Activated naive CD8-positive, alpha-beta T cell treated with anti-CD3 and anti-CD28 coated beads, Interleukin-2, amount 50 U/mL, for 24 hours (primary cell): ENCODE measurements around the gene NBDY.

ENCODE experiments used
- ATAC-seq: fragments of 150-1000 bp; cut with Tn5 transposase; one replicate; pipeline ENCODE4 v1.10.0; 2021
- DNase-seq: peaks from one replicate; pipeline ENCODE4 v3.0.0; 2021
- H3K27ac Mint-ChIP-seq: one replicate; pipeline ENCODE4 v1.8.0; 2021; ENCODE audit warnings: mild to moderate bottlenecking, mixed read lengths
- H3K27me3 Mint-ChIP-seq: one replicate; pipeline ENCODE4 v1.8.0; 2021; ENCODE audit warnings: mixed read lengths
- H3K36me3 Mint-ChIP-seq: one replicate; pipeline ENCODE4 v1.8.0; 2021; ENCODE audit warnings: low read depth, mixed read lengths
- H3K4me1 Mint-ChIP-seq: one replicate; pipeline ENCODE4 v1.8.0; 2021; ENCODE audit warnings: mixed read lengths
- H3K4me3 Mint-ChIP-seq: one replicate; pipeline ENCODE4 v1.8.0; 2021; ENCODE audit warnings: mild to moderate bottlenecking, moderate library complexity, mixed read lengths
- H3K9me3 Mint-ChIP-seq: one replicate; pipeline ENCODE4 v1.8.0; 2021; ENCODE audit warnings: mixed read lengths

NBDY gene

DNA sequence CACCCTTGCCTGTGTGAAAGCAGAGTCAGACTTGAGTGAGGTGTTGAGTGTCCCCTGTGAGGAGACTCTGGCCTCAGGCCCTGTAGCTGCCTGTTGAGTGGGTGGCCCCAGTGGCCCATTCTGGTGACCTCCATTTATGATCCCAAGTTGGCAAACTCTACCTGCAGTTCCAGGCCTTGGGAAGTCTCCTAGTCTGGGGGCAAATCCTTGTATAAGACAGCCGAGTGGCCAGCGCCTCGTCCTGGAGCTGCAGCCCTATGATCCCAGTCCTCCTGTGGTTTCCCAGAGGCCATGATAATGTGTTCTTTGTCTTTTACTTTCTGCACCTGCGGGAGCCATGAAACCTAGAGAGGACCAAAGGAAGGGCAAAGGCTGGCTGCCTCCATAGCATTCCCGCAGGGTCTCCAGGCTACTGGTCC is 58.7 kb downstream of the NBDY start:
- no peak overlapping the region for H3K27ac Mint-ChIP-seq
- no peak for DNase-seq

DNA sequence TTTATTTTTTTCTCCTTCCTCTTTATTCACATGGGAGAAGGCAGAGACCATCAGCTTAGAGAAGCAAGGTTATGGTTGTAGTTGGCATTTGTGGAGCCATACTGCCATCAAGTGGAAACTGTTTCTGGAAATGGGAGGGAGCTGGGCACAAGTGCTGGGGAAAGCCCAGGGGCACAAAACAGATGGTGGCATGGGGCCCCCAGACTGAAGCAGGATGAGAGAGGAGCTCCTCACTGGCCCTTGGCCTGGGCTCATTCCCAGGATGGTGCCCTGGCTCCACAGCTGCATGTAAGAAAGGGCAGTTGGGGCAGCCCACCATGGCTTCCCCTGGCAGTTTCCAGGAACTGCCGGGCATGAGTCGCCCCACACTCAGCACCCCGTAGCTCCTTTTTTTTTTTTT is 59.2 kb downstream of the NBDY start:
- no peaks in the 10 kb centered on the region for H3K9me3 Mint-ChIP-seq
- DNase-seq (no peak), ATAC-seq (no peak)
- H3K4me1 Mint-ChIP-seq: peaks cover 20% of the 10 kb centered on the region
- H3K4me3 Mint-ChIP-seq: no peak overlapping the region
- H3K36me3 Mint-ChIP-seq: peaks cover 11% of the 10 kb centered on the region
- no peaks in the 10 kb centered on the region for H3K27me3 Mint-ChIP-seq
- no peak overlapping the region for H3K27ac Mint-ChIP-seq

More for the DNA sequence above, 58.7 kb downstream of the NBDY start:
- no peak for ATAC-seq
- peaks cover 13% of the 10 kb centered on the region for H3K36me3 Mint-ChIP-seq
- H3K27me3 Mint-ChIP-seq: no peaks in the 10 kb centered on the region
- peaks cover 21% of the 10 kb centered on the region for H3K4me1 Mint-ChIP-seq
- no peak overlapping the region for H3K4me3 Mint-ChIP-seq
- no peaks in the 10 kb centered on the region for H3K9me3 Mint-ChIP-seq

DNA sequence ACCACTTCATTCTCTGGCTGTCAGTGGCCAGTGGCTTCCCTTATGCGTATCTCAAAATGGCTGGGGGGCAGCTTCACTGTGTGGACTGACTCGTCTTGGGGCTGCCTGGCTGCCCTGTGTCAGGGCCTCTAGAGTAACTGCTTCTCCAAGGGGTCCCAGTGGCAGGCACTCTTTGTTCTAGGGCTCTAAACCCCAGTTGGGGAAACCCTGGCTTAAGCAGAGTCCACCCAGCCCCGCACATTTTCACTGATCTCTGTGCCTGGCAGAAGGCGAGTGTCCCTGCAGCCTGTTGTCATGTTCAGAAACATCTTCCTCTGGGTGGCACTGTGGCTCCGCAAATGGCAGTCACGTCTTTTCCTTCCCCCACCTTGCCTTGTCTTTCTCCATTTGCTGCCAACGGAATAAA is 59.7 kb downstream of the NBDY start:
- Mint-ChIP-seq H3K36me3 (peaks cover 11% of the 10 kb centered on the region), H3K27me3 (no peaks in the 10 kb centered on the region), H3K9me3 (no peaks in the 10 kb centered on the region), H3K4me3 (no peak overlapping the region), H3K4me1 (peaks cover 20% of the 10 kb centered on the region), H3K27ac (no peak overlapping the region)
- DNase-seq (no peak), ATAC-seq (no peak)

DNA sequence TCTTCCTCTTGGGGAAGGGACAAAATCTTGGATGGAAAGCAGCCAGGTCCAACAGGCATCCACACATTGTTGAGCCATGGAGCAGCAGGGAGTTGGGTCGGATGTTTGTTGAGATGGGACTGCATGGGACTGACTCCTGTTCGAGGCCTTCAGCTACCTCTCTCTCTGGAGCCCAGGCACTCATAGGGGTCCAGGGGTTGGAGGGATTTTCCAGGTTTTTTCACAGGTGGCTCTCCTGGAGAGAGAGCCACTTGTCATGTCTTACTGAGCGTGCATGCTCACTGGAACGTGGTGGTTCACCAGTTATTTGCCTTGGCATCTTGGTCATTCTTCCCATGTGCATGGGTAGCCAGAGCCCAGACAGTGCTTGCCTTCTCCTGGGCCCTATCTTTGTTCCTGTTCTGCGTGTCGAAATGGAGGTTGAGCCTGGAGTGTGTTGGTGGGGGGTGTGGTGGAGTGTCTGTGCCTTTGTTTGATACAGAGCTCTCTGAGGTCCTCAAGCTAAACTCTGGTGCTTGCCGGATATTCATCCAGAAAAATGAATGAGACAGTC is 60.6 kb downstream of the NBDY start:
- H3K4me3 Mint-ChIP-seq: no peak overlapping the region
- DNase-seq (no peak), ATAC-seq (no peak)
- H3K27me3 Mint-ChIP-seq: no peaks in the 10 kb centered on the region
- H3K4me1 Mint-ChIP-seq: peaks cover 20% of the 10 kb centered on the region
- H3K36me3 Mint-ChIP-seq: peaks cover 11% of the 10 kb centered on the region
- H3K27ac Mint-ChIP-seq: no peak overlapping the region
- no peaks in the 10 kb centered on the region for H3K9me3 Mint-ChIP-seq

DNA sequence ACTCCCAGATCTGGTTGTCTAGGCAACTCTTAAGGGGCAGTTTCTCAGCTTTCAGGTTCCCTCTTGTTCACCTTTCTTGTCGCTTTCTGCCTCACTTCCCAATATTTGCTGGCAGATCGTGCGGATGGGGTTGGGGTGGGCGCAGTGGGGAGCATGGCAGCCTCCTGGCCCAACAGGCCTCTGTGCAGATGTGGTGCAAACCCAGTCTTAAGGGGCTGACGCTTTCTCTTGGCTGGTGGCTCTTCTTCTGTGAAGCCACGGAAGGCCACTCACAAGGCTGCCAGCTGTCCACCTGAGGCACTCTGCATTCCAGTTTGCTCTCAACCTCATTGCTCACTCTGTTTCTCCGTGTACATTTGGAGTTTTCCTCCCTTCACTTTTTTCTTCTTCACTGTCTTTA is 61.7 kb downstream of the NBDY start:
- Mint-ChIP-seq H3K27me3 (no peaks in the 10 kb centered on the region), H3K4me3 (no peak overlapping the region), H3K9me3 (no peaks in the 10 kb centered on the region), H3K27ac (no peak overlapping the region), H3K4me1 (peaks cover 20% of the 10 kb centered on the region), H3K36me3 (peaks cover 11% of the 10 kb centered on the region)
- ATAC-seq (no peak), DNase-seq (no peak)

DNA sequence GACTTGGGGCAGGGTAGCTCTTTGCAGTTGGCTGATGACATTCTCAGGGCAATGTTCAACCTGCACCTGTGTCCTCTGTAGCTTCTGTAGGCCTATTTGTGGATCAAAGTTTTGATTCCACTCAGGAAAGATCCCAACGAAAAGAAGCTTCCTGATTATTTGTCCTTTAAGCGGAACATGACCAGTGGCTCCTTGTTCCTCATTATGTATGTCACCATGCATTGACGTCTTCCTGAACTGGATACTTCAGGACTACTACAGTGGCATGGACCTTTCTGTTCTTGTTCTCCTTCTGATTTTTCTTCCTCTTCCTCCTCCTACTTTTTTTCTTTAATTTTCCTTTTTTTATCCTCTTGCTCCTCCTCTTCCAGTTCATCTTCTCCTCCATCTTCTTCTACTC is 62.4 kb downstream of the NBDY start:
- ATAC-seq: no peak
- no peaks in the 10 kb centered on the region for H3K9me3 Mint-ChIP-seq
- H3K36me3 Mint-ChIP-seq: peaks cover 11% of the 10 kb centered on the region
- peaks cover 21% of the 10 kb centered on the region for H3K4me1 Mint-ChIP-seq
- DNase-seq: no peak
- H3K4me3 Mint-ChIP-seq: no peak overlapping the region
- no peaks in the 10 kb centered on the region for H3K27me3 Mint-ChIP-seq
- no peak overlapping the region for H3K27ac Mint-ChIP-seq

DNA sequence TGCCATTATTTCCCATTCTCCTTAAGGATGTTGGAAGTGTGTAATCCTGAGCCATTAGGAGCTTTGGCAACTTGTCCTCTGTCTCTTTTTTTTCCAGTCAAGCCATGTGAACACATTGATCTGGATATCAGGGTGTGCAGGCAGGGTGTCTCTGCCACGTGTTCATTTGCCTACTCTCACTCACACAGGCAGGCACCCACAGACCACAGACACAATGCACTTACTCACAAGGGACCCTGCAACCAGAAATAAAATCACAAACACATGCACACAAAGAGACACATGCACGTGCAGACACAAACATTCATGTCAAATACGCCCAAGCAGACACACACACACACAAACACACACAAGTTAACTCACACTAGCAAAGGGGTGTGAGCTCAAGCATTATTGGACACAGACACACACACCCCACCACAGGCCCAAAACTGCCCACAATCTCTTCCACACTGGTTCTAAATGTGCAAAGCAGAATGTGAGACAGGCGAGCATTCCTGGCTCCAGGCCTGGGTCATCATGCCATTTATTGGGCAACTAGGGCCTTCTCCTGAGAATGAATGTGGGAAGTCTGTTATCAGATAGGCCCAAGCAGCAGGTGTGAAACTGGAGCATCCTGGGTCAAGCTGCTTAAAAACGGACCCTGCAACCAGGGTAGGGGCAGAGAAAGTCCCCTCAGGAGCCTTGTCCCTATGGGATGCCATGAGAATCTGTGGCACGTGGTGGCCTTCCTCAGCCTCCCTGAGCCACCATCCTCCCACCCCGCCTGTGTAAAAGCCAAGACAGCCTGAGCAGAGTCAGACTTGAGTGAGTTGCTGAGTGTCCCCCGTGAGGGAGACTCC is 63.4 kb downstream of the NBDY start:
- Mint-ChIP-seq H3K4me3 (no peak overlapping the region), H3K27ac (peak overlapping the region; percentile 26)

DNA sequence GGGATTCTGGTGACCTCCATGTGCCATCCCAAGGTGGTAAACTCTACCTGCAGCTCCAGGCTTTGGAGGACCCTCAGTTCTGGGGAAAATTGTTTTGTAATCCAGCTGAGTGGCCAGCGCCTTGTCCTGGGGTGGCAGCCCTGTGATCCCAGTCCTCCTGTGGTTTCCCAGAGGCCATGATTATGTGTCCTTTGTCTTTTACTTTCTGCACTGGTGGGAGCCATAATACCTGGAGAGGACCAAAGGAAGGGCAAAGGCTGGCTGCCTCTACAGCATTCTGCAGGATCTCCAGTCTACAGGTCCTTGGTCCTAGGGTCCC is 64.0 kb downstream of the NBDY start:
- Mint-ChIP-seq H3K27me3 (no peaks in the 10 kb centered on the region), H3K9me3 (no peaks in the 10 kb centered on the region), H3K27ac (no peak overlapping the region), H3K4me3 (no peak overlapping the region), H3K36me3 (peaks cover 8% of the 10 kb centered on the region), H3K4me1 (peaks cover 25% of the 10 kb centered on the region)
- no peak for ATAC-seq
- DNase-seq: no peak

More for the DNA sequence above, 63.4 kb downstream of the NBDY start:
- no peaks in the 10 kb centered on the region for H3K27me3 Mint-ChIP-seq
- H3K9me3 Mint-ChIP-seq: no peaks in the 10 kb centered on the region
- H3K36me3 Mint-ChIP-seq: peaks cover 8% of the 10 kb centered on the region
- peaks cover 19% of the 10 kb centered on the region for H3K4me1 Mint-ChIP-seq
- DNase-seq (no peak), ATAC-seq (no peak)

DNA sequence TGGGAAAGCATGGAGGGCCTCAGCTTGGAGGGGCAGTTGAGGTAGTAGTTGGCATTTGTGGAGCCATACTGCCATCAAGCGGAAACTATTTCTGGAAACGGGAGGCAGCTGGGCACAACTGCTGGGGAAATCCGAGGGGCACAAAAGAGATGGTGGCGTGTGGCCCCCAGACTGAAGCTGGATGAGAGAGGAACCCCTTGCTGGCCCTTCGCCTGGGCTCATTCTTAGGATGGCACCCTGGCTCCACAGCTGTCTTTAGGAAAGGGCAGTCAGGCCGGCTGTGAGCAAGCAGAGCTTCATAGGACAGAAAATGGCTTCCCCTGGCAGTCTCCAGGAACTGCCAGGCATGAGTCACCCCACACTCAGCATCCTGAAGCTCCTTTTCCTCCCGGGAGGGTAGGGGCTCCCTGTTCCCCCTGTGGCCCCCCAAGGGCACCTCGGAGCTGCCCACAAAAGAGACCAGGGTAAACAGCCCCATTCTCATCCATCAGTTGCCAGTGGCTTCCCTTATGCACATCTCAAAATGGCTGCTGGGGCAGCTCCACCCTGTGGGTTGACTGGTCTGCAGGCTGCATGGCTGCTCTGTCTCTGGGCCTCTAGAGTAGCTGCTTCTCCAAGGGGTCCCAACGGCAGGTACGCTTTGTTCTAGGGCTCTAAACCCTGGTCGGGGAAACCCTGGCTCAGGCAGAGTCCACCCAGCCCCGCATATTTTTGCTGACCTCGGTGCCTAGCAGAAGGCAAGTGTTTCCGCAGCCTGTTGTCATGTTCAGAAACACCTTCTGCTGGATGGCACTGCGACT is 64.7 kb downstream of the NBDY start:
- H3K4me1 Mint-ChIP-seq: peaks cover 29% of the 10 kb centered on the region
- H3K27me3 Mint-ChIP-seq: no peaks in the 10 kb centered on the region
- H3K27ac Mint-ChIP-seq: no peak overlapping the region
- peaks cover 8% of the 10 kb centered on the region for H3K36me3 Mint-ChIP-seq
- H3K9me3 Mint-ChIP-seq: no peaks in the 10 kb centered on the region
- H3K4me3 Mint-ChIP-seq: no peak overlapping the region
- DNase-seq (no peak), ATAC-seq (no peak)

DNA sequence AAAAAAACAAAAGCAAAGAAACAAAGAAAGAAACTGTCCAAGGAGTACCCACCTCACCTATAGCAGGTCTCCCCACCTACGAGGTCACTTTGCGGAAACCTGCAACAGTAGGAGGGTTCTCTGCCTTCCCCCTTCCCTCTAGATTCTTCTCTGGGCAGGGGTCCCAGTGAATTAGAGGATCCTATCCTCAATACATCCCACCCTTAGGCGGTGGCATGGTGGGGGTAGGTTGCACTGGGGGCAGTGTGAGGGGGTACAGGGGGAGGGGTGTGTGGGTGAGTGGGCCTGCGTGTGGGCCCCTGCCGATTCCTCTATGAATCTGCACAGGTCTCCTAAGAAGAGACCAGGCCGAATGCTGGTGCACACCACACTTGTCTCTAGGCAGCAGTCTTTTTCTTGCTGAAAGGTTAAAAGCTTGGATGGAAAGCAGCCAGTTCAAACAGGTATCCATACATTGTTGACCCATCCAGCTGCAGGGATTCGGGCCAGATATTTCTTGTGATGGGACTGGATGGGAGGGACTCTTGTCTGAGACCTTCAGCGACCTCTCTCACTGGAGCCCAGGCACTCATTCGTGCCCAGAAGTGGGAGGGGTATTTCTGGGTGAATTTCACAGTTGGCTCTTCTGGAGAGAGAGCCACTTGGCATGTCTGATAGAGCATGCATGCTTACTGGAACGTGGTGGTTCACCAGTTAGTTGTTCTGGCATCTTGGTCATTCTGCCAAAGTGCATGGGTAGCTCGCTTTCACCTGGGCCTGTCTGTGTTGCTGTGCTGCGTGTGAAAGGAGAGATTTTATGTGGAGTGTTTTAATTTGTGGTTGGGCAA is 65.6 kb downstream of the NBDY start:
- Mint-ChIP-seq H3K4me1 (peaks cover 32% of the 10 kb centered on the region), H3K36me3 (peaks cover 9% of the 10 kb centered on the region)
- no peak for ATAC-seq

DNA sequence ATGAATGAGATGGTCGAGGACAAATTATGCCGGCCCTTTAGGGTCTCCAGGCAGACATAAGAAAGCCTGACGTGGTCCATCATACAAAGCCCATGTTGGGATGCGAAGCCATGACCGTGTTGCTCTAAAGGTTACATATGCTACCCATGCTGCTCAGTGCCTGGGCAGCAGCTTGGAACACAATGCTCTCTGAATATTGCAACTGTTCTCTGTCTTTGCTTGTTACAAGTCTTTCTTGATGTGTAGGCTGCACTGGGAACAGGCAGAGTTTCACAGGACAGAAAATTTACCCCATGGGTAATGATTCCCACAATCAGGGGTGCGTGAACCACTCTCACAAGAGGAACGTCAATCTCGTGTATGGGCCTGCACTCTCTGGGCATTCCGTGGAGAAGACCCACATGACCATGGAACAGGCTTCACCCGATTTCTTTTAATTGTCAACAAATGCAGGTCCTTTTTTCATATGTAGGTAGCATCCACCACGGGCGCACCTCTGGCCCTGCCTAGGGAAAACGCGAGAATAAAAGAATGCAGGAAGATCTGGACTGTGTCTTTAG is 66.3 kb downstream of the NBDY start:
- DNase-seq (no peak), ATAC-seq (no peak)
- H3K27ac Mint-ChIP-seq: no peak overlapping the region
- peaks cover 13% of the 10 kb centered on the region for H3K36me3 Mint-ChIP-seq
- H3K27me3 Mint-ChIP-seq: no peaks in the 10 kb centered on the region
- peaks cover 39% of the 10 kb centered on the region for H3K4me1 Mint-ChIP-seq
- no peaks in the 10 kb centered on the region for H3K9me3 Mint-ChIP-seq
- H3K4me3 Mint-ChIP-seq: no peak overlapping the region

More for the DNA sequence above, 65.6 kb downstream of the NBDY start:
- no peak overlapping the region for H3K27ac Mint-ChIP-seq
- H3K9me3 Mint-ChIP-seq: no peaks in the 10 kb centered on the region
- no peak for DNase-seq
- H3K4me3 Mint-ChIP-seq: no peak overlapping the region
- H3K27me3 Mint-ChIP-seq: no peaks in the 10 kb centered on the region

DNA sequence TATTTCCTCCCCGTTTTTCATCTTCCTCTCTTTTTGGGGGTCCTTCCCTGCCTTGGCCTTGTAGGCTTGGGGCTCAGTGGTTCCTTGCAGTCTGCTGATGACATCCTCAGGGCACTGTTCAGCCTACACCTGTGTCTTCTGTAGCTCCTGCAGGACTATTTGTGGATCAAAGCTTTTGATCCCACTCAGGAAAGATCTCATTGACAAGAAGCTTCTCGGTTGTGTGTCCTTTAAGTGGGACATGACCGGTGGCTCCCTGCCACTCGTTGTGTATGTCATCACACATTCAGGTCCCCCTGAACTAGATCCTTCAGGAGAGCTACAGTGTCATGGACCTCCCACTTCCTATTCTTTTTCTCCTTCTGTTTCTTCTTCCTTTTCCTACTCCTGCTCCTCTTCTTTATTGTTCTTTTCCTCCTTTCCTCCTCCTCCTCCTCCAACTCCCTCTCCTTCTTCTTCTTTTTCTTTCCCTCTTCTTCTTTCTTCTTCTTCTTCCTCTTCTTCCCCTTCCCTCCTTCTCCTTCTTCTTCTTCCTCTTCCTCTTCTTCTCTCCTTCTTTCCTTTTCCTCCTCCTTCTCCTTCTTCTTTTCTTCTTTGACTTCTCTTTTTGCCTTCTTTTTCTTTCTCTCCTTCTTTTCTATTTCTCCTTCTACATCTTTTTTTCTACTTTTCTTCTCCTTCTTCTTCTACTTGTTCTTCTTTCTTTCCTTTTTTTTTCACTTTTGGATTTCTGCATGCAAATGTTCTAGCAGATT is 67.8 kb downstream of the NBDY start:
- no peak for ATAC-seq
- Mint-ChIP-seq H3K4me3 (no peak overlapping the region), H3K36me3 (peaks cover 18% of the 10 kb centered on the region), H3K4me1 (peaks cover 47% of the 10 kb centered on the region), H3K27ac (no peak overlapping the region), H3K27me3 (no peaks in the 10 kb centered on the region), H3K9me3 (no peaks in the 10 kb centered on the region)
- DNase-seq: no peak

DNA sequence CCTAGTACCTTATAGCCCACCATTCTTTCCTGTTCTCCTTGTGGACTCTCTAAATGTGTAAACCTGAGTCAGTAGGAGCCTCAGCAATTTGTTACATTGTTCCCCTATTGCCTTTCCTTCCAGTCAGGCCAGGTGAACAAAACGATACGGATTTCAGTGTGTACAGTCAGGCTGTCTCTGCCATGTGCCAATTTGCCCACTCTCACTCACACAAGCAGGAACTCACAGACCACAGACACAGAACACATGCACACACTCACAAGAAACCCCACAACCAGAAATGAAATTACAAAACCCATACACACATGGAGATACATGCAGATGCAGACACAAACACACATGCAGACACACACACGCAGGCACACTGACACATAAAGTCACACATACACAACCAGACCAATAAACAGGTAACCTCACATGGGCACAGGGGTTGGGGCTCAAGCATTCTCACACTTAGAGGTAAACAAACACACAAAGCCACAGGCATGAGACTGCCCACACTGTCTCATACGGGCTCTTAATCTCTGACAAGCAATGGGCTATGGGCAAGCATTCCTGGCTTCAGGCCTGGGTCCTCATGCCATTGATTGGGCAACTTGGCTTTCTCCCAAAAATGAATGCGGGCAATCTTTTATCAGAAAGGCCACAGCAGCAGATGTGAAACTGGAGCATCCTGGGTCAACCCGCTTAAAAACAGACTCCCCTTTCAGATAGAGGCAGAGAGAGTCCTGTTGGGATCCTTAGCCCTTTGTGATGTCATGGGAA is 68.7 kb downstream of the NBDY start:
- Mint-ChIP-seq H3K36me3 (peaks cover 14% of the 10 kb centered on the region), H3K4me1 (peaks cover 45% of the 10 kb centered on the region), H3K4me3 (no peak overlapping the region), H3K9me3 (no peaks in the 10 kb centered on the region), H3K27me3 (no peaks in the 10 kb centered on the region), H3K27ac (no peak overlapping the region)
- no peak for DNase-seq
- ATAC-seq: no peak
